Ecto neural progenitor cell (in vitro differentiated cells): ENCODE results near the gene PRRC2B.
"Not testable (repeated sequence)": the region's sequence is repeated elsewhere in the genome, so short reads cannot be mapped to it uniquely, and the experiment has no call there.

Source experiments
- DNase-seq: peaks from one replicate; pipeline ENCODE4 v3.0.0-alpha.2; 2018; ENCODE audit warnings: low spot score

PRRC2B gene

DNA sequence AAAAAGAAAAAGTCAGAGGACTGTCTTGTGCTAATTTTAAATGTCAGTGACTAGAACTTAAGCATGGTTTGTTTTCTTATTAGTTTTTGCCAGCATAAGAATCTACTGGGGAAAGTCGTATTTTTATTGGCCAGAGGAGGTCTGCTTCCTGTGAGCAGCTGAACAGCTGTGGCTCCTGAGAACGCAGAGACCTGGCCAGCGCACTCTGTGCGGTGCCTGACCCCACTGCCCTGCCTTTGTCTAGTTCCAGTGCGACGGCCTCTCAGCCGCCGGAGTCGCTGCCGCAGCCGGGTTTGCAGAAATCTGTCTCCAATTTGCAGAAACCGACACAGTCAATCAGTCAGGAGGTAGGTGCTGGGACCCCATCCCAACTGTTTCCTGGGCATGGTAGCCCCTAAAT, 42.5 kb downstream of the PRRC2B start:
- no peak for DNase-seq

- DNase-seq: no peak
Measured at GRCh38 chr9:131436865-131437271, 43.0 kb downstream of the PRRC2B start.

- no peak for DNase-seq
Measured at GRCh38 chr9:131438190-131438589, 44.3 kb downstream of the PRRC2B start.

DNA sequence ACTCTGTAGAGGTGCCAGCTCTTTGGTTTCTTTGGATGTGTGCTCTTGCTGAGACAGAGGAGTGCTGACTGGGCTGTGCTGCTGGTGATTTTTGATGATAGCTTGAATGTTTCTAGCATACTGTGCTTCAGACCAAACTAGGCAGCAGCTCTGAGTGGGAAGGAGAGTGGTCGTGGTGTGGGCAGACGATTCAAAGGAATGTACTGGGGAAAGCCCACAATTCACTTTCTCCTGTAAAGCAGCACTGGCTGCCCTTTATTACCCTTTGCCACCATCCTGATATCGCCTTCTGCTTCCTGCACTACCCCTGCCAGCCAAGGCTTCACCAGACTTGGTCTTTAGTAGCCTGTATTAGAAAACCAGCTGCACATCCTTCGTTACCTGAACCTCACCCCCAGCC, 45.3 kb downstream of the PRRC2B start:
- no peak for DNase-seq

GRCh38 chr9:131441441-131441840, 47.6 kb downstream of the PRRC2B start:
- DNase-seq: no peak

DNA sequence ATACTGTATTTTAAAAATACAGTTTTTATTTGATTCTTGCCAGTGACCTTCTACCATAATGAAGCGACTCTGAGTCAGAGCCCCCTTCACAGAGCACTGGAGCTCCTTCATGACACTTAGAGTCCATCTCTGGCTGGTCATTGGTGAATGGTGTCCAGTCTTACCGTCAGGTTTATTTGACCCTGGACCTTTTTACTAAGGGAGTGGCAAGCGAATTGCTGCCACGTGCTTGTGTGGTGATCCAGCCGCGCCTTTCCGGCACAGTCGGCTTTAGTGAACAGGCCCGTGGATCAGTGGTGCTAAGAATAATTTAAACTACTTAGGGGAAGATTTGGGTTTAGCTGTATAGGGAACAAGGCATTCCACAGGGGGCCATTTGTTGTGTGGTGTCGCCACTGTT, 48.5 kb downstream of the PRRC2B start:
- DNase-seq: no peak

GRCh38 chr9:131443648-131444047, 49.8 kb downstream of the PRRC2B start:
- no peak for DNase-seq

- DNase-seq: no peak
Measured at GRCh38 chr9:131446276-131446675, 52.4 kb downstream of the PRRC2B start.

DNA sequence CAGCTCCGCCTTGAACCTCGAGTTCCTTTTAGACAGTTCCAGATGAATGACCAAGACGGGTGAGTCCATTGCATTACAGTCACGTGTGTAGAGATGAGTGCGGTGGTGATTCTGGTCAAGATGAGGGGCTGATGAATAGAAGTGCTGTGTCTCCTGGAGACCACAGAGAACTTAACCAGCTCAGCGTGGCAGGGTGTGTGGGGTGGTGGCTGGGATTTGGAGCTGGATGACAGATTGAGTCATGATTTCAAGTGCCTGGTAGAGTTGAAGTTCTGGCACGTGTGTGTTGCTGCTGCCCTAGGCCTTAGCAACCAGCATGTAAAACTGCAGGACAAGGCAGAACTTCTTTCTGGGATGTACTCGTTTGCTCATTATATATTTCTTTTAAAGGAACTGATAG, 53.3 kb downstream of the PRRC2B start:
- no peak for DNase-seq

DNA sequence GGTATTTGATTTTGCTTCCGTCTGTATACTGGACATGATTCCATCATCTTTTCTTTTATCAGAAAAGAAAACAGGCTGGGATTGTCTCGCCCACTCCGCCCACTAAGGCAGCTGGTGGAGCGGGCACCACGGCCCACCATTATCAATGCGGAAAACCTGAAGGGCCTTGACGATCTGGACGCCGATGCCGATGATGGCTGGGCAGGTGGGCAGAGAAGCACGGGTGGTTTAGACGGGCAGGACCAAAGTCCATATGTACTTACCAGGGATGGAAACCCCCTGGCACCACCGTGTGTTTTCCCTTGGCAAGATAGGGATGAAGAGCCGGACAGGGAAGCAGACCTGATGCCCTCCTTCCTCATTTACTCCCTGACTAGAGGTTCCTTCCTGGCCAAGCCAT, 53.7 kb downstream of the PRRC2B start:
- DNase-seq: no peak

DNA sequence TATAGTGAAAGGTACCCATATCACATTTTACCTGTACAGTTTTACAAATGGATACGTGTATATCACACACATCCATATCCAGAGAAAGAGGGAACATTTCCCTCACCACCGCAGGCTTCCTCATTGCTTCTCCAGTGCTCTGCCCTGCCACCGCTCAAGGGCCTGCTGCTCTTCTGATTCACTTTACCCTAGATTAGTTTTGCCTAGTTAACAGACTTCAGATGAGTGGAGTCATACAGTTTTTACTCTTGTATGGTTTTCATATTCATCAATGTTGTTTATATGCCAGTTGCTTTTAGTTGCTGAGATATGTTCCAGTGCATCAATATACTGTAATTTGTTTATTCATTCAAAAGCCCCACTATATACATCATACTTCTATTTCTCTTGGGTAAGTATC, 54.9 kb downstream of the PRRC2B start:
- no peak for DNase-seq

GRCh38 chr9:131449276-131449675, 55.4 kb downstream of the PRRC2B start:
- DNase-seq: no peak

DNA sequence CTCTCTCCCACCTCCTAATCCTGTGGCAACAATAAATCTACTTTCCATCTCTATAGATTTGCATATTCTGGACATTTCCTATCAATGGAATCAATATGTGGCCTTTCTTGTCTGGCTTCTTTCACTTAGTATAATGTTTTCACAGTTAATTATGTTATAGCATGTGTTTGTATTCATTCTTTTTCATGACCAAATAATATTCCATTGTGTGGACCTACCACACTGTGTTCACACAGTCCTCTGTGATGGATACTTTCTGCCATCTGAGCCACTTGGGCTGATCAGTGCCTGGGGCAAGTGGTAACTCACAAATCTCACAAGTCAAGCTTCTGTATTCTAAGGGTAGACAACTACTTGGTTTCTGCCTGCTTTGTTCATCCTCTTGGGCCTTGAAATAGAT, 60.1 kb downstream of the PRRC2B start:
- no peak for DNase-seq

DNA sequence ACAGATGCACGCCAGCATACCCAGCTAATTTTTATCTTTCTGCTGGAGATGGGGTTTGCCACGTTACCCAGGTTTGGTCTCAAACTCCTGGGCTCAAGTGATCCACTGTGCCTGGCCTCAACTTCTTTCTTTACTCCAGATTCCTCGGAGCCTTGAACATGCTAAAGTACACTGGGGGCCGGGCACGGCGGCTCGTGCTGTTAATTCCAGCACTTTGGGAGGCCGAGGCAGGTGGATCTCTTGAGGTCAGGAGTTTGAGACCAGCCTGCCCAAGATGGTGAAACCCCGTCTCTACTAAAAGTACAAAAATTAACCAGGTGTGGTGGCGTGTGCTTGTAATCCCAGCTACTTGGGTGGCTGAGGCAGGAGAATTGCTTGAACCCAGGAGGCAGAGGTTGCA, 61.8 kb downstream of the PRRC2B start:
- not testable (repeated sequence) for DNase-seq

GRCh38 chr9:131457746-131458145, 63.9 kb downstream of the PRRC2B start:
- no peak for DNase-seq

DNA sequence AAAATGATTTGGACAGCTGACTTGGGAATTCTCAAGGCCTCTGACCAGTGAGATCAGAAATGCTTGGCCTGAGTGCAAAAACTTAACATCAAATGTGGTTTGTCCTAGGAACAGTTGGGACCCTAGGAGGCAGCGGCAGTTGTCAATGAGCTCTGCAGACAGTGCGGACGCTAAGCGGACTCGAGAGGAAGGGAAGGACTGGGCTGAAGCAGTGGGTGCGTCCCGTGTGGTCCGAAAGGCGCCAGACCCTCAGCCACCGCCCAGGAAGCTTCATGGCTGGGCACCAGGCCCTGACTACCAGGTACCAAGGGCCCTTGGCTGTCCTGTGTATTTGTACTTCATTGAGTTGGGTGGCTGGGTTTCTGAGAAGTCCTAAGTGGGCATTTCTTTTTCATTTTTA, 65.2 kb downstream of the PRRC2B start:
- no peak for DNase-seq

- DNase-seq: no peak
Measured at GRCh38 chr9:131461166-131461565, 67.3 kb downstream of the PRRC2B start.

DNA sequence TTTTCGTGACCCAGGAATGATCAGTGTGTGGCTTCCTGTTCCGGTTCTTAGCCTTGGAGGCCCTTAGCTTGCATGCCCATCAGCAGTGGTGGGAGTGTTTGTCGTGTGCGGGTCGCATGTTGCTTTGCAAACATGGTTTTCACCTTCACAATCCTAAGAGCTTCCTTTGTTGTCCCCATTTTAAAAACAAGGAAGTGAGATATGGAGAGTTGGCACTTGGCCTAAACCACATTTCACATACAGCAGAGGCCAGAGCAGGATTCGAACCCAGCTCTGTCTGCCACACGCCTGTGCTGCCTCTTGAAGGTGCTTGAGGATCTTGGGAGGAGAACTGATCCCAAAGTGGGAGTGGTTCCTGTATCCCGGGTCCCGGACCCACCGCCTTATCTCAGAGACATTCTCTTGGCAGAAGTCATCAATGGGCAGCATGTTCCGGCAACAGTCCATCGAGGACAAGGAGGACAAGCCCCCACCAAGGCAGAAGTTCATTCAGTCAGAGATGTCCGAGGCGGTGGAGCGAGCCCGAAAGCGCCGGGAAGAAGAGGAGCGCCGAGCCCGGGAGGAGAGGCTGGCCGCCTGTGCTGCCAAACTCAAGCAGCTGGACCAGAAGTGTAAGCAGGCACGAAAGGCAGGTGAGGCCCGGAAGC, 70.6 kb downstream of the PRRC2B start:
- no peak for DNase-seq

- no peak for DNase-seq
Measured at GRCh38 chr9:131465401-131465800, 71.5 kb downstream of the PRRC2B start.

DNA sequence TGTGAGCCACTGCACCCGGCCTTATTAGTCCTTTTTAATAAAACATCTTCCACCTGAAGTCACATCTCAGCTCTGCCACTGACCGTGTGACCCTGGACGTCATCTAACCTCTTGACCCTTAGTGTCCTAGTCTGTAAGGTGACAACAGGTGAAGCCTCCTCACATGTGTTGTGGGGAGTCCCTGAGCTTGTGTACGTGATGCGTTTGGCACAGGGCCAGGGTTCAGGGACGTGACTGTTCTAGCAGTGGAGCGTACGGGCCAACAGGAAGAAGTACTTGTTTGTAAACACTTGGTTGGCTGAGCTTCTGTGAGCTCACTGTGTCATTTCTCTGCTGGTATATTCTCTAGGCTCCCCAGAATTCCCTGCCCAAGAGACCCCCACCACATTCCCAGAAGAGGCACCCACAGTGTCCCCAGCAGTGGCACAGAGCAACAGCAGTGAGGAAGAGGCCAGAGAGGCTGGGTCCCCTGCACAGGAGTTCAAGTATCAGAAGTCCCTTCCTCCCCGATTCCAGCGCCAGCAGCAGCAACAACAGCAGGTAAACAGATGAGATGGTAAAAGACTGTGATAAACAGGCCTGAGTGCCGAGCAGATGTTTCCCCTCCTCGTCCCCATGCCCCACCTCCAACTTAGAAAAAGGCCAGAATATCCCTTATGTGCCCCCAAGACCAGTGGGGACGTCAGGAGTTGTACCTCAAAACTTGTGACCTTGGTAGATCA, 73.5 kb downstream of the PRRC2B start:
- DNase-seq: peak; percentile 33

DNA sequence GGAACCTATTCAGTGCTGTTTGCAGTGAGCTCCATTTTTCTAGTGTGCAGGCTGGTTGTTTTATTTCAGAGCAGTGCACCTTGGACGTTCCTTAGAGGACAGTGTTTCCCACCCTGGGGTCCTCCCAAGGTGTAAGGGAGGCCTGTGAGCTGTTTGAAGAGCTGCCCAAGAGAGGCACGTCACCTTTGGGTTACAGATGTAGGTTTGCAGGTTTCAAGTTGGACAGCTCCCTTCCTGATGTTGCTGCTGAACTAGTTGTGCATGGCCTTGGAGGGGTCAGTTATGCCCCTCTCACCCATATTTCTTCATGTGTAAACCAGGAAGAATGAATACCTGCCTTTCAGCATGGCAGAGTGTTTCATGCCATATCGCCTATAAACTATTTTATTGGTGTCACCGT, 74.1 kb downstream of the PRRC2B start:
- no peak for DNase-seq

GRCh38 chr9:131469356-131469755, 75.5 kb downstream of the PRRC2B start:
- no peak for DNase-seq

DNA sequence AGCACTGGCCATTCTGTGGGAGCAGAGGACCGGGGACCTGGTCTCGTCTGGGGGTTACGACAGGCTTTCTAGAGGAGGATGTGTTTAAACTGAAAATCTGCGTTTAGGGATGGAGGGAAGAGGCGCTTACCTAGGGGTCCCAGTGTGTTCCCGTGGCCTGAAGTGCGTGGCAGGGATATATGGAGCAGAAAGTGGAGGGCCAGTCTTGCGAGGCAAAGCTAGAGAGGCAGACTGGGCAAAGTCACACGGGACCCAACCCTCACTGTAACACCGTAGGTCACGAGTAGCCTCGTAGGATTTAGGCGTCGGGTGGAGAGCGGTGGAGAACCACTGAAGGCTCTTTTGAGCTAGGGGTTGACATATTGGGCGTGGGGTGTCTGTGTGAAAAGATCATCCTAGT, 76.1 kb downstream of the PRRC2B start:
- DNase-seq: no peak

DNA sequence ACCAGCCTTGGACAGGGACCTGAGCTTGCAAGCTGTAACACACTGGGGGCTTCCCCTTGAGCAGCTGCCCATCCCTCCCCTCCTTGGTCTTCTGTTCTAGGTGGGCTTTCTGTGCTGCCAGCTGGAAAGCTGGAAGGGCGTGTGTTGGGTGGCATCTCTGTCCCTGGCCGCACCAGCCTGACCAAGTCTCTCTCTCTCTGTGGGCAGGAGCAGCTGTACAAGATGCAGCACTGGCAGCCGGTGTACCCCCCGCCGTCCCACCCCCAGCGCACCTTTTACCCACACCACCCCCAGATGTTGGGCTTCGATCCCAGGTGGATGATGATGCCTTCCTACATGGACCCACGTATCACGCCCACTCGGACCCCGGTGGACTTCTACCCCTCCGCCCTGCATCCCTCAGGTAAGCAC, 76.7 kb downstream of the PRRC2B start:
- no peak for DNase-seq
